ENCODE data around the gene RGS3.
"Not testable (repeated sequence)": the region's sequence is repeated elsewhere in the genome, so short reads cannot be mapped to it uniquely, and the experiment has no call there.

Gene RGS3

GRCh38 chr9:113467183-113467582, 3.7 kb downstream of the RGS3 start:
- DNase-seq, result no peak

GRCh38 chr9:113468716-113469448, 5.4 kb downstream of the RGS3 start:
- DNase-seq, result no peak

DNA sequence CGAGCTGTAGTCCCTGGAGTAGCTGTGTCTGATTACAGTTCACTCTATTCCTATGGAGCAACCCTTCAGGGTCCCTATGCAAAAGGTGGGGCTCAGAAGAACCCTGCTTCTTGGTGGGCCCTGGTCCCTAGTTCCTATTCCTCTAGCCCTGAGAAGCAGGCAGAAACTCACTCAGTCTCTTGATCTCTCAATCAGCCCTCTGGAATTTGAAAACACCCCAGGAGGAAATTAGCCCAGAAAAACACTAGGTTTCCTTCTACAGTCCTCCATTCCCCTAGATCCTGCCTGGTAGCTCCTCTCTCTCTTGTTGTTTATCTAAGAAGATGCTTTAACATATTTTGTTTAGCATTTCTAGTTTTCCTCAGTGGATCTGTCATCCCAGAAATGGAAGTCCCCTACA, 7.6 kb downstream of the RGS3 start:
- no peak for DNase-seq

DNA sequence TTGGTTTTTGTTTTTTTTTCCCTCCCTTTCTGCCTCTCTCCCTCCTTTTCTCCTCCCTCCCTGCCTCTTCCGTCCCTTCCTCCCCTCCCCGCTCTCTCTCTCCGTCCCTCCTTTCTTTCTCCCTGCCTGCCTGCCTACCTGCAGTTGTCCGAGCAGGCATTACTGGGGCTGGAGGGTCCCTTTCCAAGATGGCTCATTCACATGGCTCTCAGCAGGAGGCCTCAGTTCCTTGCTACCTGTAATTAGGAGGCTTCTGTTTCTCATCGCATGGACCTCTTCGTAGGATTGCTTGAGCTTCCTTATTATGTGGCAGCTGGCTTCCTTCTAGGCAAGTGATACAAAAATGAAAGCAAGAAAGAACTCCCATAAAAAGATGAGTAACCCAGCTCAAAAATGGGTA, 8.0 kb downstream of the RGS3 start:
- DNase-seq, result no peak

- no peak for DNase-seq
These were observed 8.7 kb downstream of the RGS3 start for GRCh38 chr9:113472199-113472598.

- no peak for DNase-seq
These were observed 11.0 kb downstream of the RGS3 start for GRCh38 chr9:113474360-113475028.

GRCh38 chr9:113475031-113475430, 11.5 kb downstream of the RGS3 start:
- no peak for DNase-seq

GRCh38 chr9:113475992-113476391, 12.5 kb downstream of the RGS3 start:
- DNase-seq, result no peak

DNA sequence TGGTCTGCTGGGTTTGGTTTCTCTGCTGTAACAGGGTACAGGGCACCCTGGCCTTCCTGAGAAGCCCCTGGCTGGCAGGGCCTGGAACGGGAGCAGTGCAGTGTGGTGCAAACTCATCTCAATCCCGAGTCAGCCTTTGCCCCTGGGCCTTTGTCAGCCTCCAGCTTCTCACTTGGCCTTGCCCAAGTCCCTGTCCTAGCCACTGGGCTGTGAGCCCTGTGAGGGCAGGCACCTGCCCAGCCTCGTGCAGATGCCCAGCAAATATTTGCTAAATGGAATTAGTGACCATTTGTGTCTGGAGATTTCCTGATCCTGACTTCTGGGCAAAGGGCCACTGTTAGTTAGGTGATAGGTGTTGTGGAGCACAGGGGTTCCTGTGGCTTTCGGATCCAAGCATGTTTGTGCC, 13.0 kb downstream of the RGS3 start:
- no peak for DNase-seq

DNA sequence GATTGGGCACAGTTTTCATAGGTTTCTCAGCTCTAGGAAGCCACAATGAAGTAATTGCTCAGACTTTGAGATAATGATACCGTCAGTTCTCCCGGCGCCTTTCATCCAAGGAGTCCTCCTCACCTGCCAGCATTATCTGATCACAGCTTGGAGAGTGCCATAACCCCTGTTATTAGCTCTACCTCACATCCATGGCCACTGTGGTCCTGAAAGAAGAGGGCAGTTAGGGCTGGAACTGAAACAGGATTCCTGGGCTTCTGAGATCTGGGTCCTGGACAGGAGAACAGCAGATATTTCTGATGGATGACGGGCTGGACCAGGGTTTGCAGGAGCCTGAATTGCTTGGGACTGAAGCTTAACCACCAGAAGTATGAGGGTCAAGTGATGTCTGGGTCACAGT, 13.5 kb downstream of the RGS3 start:
- DNase-seq, result no peak

GRCh38 chr9:113477661-113478060, 14.1 kb downstream of the RGS3 start:
- DNase-seq, result no peak

- no peak for DNase-seq
These were observed 15.7 kb downstream of the RGS3 start for GRCh38 chr9:113479174-113479621.

DNA sequence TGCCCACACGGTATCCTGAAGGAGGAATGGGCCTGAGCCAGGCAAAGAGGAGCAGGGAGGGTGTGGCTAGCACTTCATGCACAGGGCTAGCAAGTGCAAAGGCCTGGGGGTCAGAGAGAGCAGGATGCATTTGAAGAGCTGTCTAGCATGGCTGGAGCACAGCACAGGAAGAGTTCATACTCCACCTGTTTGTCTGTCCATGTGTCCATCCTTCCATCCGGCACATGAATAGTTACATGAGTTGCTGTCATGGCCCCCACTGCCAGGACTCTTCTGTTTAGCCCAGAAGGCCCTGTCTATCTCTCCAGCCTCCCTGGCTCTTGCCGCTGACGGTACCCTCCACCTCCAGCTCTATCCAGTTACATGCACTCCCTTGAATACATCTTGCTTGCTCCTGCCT, 17.1 kb downstream of the RGS3 start:
- DNase-seq, result no peak

- DNase-seq, result no peak
These were observed 17.8 kb downstream of the RGS3 start for GRCh38 chr9:113481176-113481787.

DNA sequence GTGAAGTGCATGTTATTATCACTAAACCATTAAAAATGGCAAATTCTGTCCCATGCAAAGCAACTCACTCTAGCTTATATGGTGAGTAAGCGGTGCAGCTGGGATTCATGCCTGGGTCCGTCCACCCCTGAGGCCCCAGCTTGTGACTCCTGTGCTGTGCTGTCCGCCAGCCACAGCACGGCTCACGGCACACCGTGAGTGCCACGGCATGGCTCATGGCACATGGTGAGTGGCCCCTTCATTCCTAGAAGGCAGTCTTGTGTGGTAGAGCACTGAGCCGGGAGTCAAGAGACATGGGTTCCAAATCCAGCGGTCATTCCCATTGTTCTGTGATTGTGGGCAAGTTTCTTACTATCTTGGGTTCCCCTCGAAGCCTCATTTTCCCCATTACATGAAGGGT, 18.8 kb downstream of the RGS3 start:
- DNase-seq, result no peak

DNA sequence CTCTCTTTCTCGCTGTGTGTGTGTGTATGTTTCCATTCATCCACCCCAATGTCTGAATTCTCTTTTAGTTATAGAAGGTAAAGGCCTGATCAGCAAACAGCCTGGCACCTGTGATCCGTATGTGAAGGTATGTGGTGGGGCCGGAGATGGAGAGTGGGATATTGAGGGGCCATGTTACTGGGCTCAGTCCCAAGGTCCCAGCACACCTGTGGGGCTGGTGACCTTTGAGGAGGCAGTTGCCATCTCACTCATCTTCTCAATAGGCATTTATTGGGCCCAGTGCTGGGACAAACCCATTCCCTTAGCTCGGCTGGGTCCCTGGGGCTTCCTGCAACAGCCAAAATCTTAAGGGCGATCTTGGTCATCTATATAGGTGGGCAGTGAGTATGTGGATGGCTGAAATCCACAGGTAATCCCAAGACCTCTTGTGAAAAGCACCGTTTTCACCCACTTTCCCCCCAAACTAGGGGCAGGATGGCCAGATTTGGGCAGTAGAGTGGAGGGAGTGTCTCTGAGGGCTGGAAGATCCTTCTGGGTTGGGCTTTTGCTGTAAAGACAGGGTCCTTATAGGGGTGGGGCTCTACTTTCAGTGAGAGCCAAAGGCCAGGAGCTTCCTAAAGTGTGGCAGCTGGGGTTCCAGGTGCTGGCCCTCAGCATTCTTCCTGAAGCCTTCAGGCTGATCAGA, 19.6 kb downstream of the RGS3 start:
- DNase-seq, result no peak

- DNase-seq, result no peak
These were observed 20.2 kb downstream of the RGS3 start for GRCh38 chr9:113483676-113484257.

DNA sequence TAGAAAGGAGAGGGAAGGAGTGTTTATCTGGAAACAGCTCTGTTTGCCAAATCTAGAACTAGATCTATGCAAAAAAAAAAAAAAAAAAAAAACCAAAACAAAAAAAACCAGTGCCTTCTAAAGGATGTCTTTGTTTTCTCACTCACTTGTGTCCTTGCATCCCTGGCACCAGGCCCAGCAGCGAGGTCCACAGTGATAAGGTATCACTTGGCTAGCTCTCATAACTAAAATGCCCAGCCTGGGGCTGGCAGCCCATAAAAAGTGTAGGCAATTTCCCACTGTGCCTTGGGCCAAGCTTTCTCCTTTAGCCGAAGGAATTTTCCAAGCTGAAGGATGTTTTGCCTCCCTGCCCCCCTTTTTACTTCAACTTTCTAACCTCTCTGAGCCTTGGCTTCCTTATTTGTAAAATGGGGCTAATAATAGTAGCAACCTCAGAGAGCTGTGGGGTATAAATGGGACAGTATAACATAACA, 20.8 kb downstream of the RGS3 start:
- DNase-seq, result no peak

DNA sequence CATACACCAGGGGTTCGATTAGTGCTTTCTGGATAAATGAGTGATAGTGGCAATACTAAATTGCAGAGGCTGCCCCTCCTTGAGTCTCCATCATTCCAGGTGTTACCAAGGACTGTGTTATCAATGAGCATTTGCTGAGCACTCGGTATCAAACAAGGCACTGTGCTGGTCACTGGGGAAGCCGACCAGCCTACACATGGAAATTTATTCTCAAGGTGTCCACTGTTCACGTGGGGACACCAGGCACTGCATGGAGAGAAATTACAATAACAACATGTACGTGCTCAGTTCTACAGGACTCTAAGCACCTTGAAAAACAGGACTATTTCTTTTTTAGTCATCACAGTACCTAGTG, 22.2 kb downstream of the RGS3 start:
- DNase-seq, result no peak

DNA sequence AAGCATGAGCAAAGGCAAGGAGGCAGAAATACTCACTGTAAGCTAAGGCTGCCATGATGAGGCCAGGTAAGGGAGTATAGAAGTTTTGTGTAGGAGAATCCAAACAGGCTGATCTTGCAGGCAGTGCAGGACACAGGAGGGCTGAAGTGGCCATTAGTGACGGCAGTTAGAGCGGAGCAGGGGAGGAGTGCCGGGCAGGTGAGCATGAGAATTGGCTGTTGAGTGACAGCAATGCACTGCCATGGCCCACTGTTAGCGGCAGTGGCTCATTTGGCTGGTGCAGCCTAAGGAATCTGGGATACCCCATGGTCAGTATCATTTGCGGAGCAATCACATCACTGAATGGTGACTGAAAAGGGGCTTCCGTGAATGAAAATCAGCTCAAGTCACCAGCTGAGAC, 22.8 kb downstream of the RGS3 start:
- DNase-seq, result no peak

GRCh38 chr9:113488071-113488470, 24.5 kb downstream of the RGS3 start:
- DNase-seq, result no peak

DNA sequence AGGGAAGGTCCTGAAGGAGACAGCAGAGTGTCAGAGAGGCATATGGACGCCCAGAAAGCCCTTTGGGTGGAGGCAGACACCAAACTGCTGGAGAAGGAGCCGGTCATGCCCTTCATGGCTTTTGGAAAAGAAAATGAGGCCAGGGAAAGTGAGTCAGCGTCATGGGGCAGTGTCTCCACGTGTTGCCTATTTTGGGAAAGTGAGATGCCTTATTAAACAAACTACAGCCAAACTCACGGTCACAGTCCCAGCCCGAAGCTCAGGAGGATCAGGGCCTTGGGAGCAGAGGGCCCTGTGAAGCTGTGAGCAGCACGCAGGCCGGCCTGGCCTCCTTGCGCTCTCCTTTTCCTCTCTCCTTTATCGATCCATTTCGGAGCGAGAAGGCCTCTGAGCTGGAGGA, 25.0 kb downstream of the RGS3 start:
- DNase-seq, result no peak

GRCh38 chr9:113491147-113491546, 27.6 kb downstream of the RGS3 start:
- DNase-seq, result not testable (repeated sequence)

All from stimulated activated CD4-positive, alpha-beta T cell treated with anti-CD3 and anti-CD28 coated beads, Interleukin-12 subunit alpha, Interleukin-12 subunit beta, amount 100 ng/mL, for 4 hours (primary cell).